Panc1 (cell line): ENCODE results near the gene MAN2A2.

ENCODE experiments used
- CTCF ChIP-seq: fragments of 450-650 bp; IDR thresholded peaks from 2 replicates; pipeline ENCODE4 v1.5.1; 2017; ENCODE audit warnings: mild to moderate bottlenecking
- POLR2AphosphoS5 ChIP-seq: IDR thresholded peaks from 2 replicates; pipeline ENCODE4 v1.6.1; 2012; ENCODE audit warnings: mild to moderate bottlenecking, low read depth, low read length, moderate library complexity
- REST ChIP-seq, 2 experiments: IDR thresholded peaks; 2 replicates each; pipeline ENCODE4 v1.6.1; 2011 to 2012; ENCODE audit warnings: low read depth in 2 of 2, control low read depth in 1 of 2, low read length in 1 of 2, mild to moderate bottlenecking in 1 of 2, moderate library complexity in 1 of 2; ENCODE audit not compliant: insufficient read depth in 1 of 2
- SIN3A ChIP-seq: IDR thresholded peaks from 2 replicates; pipeline ENCODE4 v1.6.1; 2012; ENCODE audit warnings: low read depth, mild to moderate bottlenecking, low read length, moderate library complexity, borderline replicate concordance; ENCODE audit not compliant: insufficient read depth

GRCh38 chr15:90929246-90930019 lies 26.3 kb downstream of the MAN2A2 start:
- TF ChIP-seq REST (IDR thresholded peaks at IDR 0.05; ENCODE audit: insufficient read depth in 1 of 2, low read depth in 2 of 2, low read length in 1 of 2) (no peak), CTCF (no peak), POLR2AphosphoS5 (no peak), SIN3A (no peak)
